Neural cell (in vitro differentiated cells): ENCODE results near the gene KIZ. TPM values are rescaled to one million over a fixed set of nuclear protein-coding genes. Genes with fewer than 3 reads are reported as not detected.
A peak's percentile ranks its signal among the peaks of the same experiment; 100 is the strongest.

Experiments used
- H2AFZ ChIP-seq: fragments of 200-600, 300-800 bp; sonication (generic), shearing (Covaris generic); 2 replicates; pipeline ENCODE4 v1.6.0; 2014; ENCODE audit warnings: low read depth, mild to moderate bottlenecking, antibody characterized with exemption, low read length, moderate library complexity
- H3F3A ChIP-seq: fragments of 200-600 bp; shearing (Covaris generic); 2 replicates; pipeline ENCODE4 v1.6.1; 2016; ENCODE audit warnings: mild to moderate bottlenecking, moderate library complexity, mixed read lengths, antibody characterized with exemption, low read length; ENCODE audit not compliant: insufficient read depth, poor library complexity, severe bottlenecking
- H3K27ac ChIP-seq: fragments of 200-600, 300-800 bp; sonication (generic), shearing (Covaris generic); 2 replicates; pipeline ENCODE4 v1.5.1; 2014; ENCODE audit warnings: mild to moderate bottlenecking, low read length, moderate library complexity
- H3K27me3 ChIP-seq: fragments of 300-800, 200-600 bp; sonication (generic), shearing (Covaris generic); 2 replicates; pipeline ENCODE4 v1.6.0; 2014; ENCODE audit warnings: mild to moderate bottlenecking, low read depth, low read length, moderate library complexity; ENCODE audit not compliant: insufficient read depth
- H3K36me3 ChIP-seq: fragments of 300-800, 200-600 bp; sonication (generic), shearing (Covaris generic); 2 replicates; pipeline ENCODE4 v1.5.1; 2014; ENCODE audit warnings: mild to moderate bottlenecking, antibody characterized with exemption, low read length, moderate library complexity; ENCODE audit not compliant: insufficient read depth
- H3K4me2 ChIP-seq: fragments of 300-800, 200-600 bp; sonication (generic), shearing (Covaris generic); 2 replicates; pipeline ENCODE4 v1.6.0; 2014; ENCODE audit warnings: mild to moderate bottlenecking, low read length
- H3K4me3 ChIP-seq: fragments of 300-800, 200-600 bp; sonication (generic), shearing (Covaris generic); 2 replicates; pipeline ENCODE4 v1.5.1; 2014; ENCODE audit warnings: mild to moderate bottlenecking, low read length, moderate library complexity
- H3K79me2 ChIP-seq: fragments of 200-600 bp; shearing (Covaris generic); replicated peaks from 2 replicates; pipeline ENCODE4 v1.6.0; 2014; ENCODE audit warnings: mild to moderate bottlenecking, low read length, moderate library complexity; ENCODE audit not compliant: insufficient read depth
- H3K9ac ChIP-seq: fragments of 300-800, 200-600 bp; sonication (generic), shearing (Covaris generic); 2 replicates; pipeline ENCODE4 v1.6.1; 2016; ENCODE audit warnings: mild to moderate bottlenecking, low read length, mixed read lengths
- H3K9me2 ChIP-seq: fragments of 200-600 bp; shearing (Covaris generic); 2 replicates; pipeline ENCODE4 v1.6.1; 2016; ENCODE audit warnings: mild to moderate bottlenecking, low read length, mixed read lengths; ENCODE audit not compliant: insufficient read depth
- H3K9me3 ChIP-seq: fragments of 200-600, 300-800 bp; sonication (generic), shearing (Covaris generic); 2 replicates; pipeline ENCODE4 v1.6.1; 2016; ENCODE audit warnings: mild to moderate bottlenecking, mixed run types, low read length, moderate library complexity, mixed read lengths
- H4K20me1 ChIP-seq: fragments of 200-600 bp; shearing (Covaris generic); 2 replicates; pipeline ENCODE4 v1.6.1; 2016; ENCODE audit warnings: mild to moderate bottlenecking, mixed run types; ENCODE audit not compliant: insufficient read depth
- EP300 ChIP-seq: fragments of 450-650 bp; conservative IDR thresholded peaks from 2 replicates; pipeline ENCODE4 v1.6.1; 2014; ENCODE audit warnings: antibody characterized with exemption, mild to moderate bottlenecking, moderate library complexity; ENCODE audit not compliant: poor library complexity, severe bottlenecking
- EZH2 ChIP-seq: fragments of 200-600, 300-800 bp; shearing (Covaris generic), sonication (generic); IDR thresholded peaks from 2 replicates; pipeline ENCODE4 v1.6.1; 2014; ENCODE audit warnings: antibody characterized with exemption, low read length, borderline replicate concordance, mild to moderate bottlenecking; ENCODE audit not compliant: insufficient read depth, poor library complexity, severe bottlenecking
- MXI1 ChIP-seq: fragments of 450-650 bp; conservative IDR thresholded peaks from 2 replicates; pipeline ENCODE4 v1.6.1; 2014; ENCODE audit warnings: antibody characterized with exemption, mild to moderate bottlenecking; ENCODE audit not compliant: poor library complexity, severe bottlenecking
- POLR2AphosphoS5 ChIP-seq: IDR thresholded peaks from 2 replicates; pipeline ENCODE4 v1.6.1; 2012
- RAD21 ChIP-seq: fragments of 450-650 bp; conservative IDR thresholded peaks from 2 replicates; pipeline ENCODE4 v1.6.1; 2014; ENCODE audit warnings: antibody characterized with exemption, mild to moderate bottlenecking, moderate library complexity
- SMC3 ChIP-seq: fragments of 450-650 bp; conservative IDR thresholded peaks from 2 replicates; pipeline ENCODE4 v1.6.1; 2014; ENCODE audit warnings: antibody characterized with exemption, mild to moderate bottlenecking, moderate library complexity; ENCODE audit not compliant: poor library complexity
- TAF1 ChIP-seq: IDR thresholded peaks from 2 replicates; pipeline ENCODE4 v1.6.1; 2012; ENCODE audit warnings: low read depth
- polyA plus RNA-seq: library from polyadenylated mRNA; depleted of rRNA; stranded (reverse); fragments of >200 nt; gene quantifications from 2 replicates; pipeline ENCODE4 v1.2.3, GENCODE V29; 2014
- TF ChIP-seq, protein P1 (sequence below): IDR thresholded peaks from 2 replicates; pipeline ENCODE4 v1.6.1; 2012; ENCODE audit warnings: borderline replicate concordance
- TF ChIP-seq, protein P2 (sequence below): fragments of 450-650 bp; IDR thresholded peaks from 2 replicates; pipeline ENCODE4 v1.5.1; 2014; ENCODE audit warnings: antibody characterized with exemption, mild to moderate bottlenecking, moderate library complexity; ENCODE audit not compliant: poor library complexity, severe bottlenecking

The KIZ gene
- polyA plus RNA-seq, 1 donor from 2014 or later = 3.6 TPM

DNA sequence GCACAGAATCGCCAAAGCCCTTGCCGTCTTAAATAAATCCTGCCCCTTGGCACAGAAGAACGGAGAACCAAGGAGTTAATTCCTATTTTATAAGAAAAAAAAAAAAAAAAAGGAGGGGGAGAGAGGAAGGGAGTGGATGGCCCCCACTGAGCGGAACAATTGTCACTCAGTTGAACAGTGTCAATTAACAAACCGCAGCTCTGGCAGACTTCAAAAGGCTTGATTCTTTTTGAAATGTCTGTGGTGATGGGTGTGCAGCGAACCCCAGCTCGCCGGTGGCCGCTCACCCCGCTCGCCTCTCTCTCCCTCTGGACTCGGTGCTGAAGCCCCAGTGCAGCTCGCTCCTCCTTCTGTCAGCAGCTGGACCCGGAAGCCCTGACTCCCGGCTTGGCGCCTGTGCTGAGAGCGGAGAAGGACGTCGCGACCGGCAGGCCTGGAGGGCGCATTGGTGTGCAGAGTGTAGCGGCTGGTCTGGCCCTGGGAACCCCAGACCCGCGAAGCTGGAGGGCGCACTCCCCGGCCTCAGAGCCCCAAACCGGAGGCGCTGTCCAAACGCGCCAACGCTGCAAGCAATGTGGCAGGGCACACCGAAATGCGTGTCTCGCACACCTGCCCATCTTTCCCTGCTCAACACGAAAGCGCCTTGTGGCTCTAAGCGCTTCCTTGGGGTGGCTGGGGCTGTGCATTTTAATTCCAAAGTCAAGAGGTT lies 23.1 kb upstream of the KIZ start:
- Histone ChIP-seq H3K9ac (no peak overlapping the region), H2AFZ (no peak overlapping the region), H3K4me3 (peak overlapping the region; percentile 27)

DNA sequence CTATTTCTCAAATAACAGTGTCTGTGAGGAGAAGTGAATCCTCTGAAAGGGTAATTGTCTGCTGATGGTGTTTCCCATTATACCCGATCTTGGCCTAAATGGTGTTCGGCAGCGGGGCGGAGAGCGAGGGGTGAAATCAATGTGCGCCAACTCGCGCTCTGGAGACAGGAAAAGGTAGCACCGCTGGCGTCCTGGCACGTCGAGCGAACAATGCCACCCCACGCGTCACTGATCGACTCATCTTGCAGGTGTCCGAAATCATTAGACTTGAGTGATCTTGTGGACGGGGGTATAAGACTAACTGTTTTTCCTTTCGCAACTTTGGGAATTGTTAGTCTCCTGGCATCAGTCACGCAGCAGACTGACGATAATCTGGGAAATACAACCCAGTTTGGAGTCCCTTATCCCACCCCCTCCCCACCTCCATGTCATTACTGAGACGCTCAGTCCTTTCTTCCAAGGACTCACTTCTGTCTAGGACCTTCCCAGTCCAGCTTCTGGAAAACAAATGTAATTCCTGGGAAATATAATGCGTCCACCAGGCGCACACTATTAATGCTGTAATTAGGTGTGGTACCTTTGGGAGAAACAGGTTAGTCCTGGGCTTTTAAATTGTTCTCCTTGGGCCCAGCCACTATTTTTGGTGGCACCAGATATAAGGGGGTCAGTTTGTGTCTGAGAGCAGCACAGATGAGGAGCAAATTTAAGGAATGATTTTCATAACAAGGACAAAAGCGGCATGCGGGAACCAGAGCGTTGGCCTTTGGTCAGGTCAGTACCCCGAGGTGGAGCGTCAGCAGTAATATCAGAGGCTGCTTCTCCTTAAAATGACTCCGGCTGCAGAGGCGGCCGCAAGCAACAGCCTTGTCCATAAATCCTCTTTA lies 22.1 kb upstream of the KIZ start:
- H3K9me2 ChIP-seq = no peaks in the 10 kb centered on the region
- no peak overlapping the region for H3K4me2 ChIP-seq
- H3K27ac ChIP-seq = no peak overlapping the region
- no peak overlapping the region for H2AFZ ChIP-seq
- no peaks in the 10 kb centered on the region for H3K9me3 ChIP-seq
- no peak overlapping the region for H3K4me3 ChIP-seq
- no peaks in the 10 kb centered on the region for H4K20me1 ChIP-seq
- TF ChIP-seq TAF1 = no peak
- TF ChIP-seq RAD21 = no peak
- TF ChIP-seq EZH2 = peak; percentile 83
- TF ChIP-seq SMC3 = no peak
- no peak for TF ChIP-seq MXI1
- H3K79me2 ChIP-seq = no peaks in the 10 kb centered on the region
- H3K27me3 ChIP-seq = peaks cover 100% of the 10 kb centered on the region
- H3K36me3 ChIP-seq = no peaks in the 10 kb centered on the region
- H3K9ac ChIP-seq = no peak overlapping the region
- peaks cover 4% of the 10 kb centered on the region for H3F3A ChIP-seq

More for the DNA sequence above, 23.1 kb upstream of the KIZ start:
- Histone ChIP-seq H3K9me2 (no peaks in the 10 kb centered on the region), H3F3A (peaks cover 4% of the 10 kb centered on the region), H3K9me3 (no peaks in the 10 kb centered on the region), H3K79me2 (no peaks in the 10 kb centered on the region), H4K20me1 (no peaks in the 10 kb centered on the region), H3K27ac (no peak overlapping the region), H3K4me2 (no peak overlapping the region), H3K27me3 (peaks cover 100% of the 10 kb centered on the region), H3K36me3 (no peaks in the 10 kb centered on the region)
- TF ChIP-seq EZH2 = peak; percentile 64
- TF ChIP-seq, protein P1, sequence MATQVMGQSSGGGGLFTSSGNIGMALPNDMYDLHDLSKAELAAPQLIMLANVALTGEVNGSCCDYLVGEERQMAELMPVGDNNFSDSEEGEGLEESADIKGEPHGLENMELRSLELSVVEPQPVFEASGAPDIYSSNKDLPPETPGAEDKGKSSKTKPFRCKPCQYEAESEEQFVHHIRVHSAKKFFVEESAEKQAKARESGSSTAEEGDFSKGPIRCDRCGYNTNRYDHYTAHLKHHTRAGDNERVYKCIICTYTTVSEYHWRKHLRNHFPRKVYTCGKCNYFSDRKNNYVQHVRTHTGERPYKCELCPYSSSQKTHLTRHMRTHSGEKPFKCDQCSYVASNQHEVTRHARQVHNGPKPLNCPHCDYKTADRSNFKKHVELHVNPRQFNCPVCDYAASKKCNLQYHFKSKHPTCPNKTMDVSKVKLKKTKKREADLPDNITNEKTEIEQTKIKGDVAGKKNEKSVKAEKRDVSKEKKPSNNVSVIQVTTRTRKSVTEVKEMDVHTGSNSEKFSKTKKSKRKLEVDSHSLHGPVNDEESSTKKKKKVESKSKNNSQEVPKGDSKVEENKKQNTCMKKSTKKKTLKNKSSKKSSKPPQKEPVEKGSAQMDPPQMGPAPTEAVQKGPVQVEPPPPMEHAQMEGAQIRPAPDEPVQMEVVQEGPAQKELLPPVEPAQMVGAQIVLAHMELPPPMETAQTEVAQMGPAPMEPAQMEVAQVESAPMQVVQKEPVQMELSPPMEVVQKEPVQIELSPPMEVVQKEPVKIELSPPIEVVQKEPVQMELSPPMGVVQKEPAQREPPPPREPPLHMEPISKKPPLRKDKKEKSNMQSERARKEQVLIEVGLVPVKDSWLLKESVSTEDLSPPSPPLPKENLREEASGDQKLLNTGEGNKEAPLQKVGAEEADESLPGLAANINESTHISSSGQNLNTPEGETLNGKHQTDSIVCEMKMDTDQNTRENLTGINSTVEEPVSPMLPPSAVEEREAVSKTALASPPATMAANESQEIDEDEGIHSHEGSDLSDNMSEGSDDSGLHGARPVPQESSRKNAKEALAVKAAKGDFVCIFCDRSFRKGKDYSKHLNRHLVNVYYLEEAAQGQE = no peak

DNA sequence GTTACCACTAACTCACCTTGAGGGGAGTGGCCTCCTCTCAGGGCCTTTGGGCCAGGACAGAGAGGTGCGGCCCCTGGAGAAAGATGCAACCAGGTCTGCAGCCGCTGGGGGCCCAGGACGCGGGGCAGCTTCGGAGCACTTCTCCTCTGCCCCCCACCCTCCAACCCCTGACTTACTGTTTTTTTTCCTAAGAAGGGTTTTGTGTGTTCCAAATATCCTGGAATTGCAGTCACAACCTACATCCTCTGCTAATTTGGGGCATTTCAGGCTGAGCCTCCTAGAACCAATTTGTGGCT lies 21.5 kb upstream of the KIZ start:
- Histone ChIP-seq H4K20me1 (no peaks in the 10 kb centered on the region), H3K4me3 (no peak overlapping the region)

More for the DNA sequence above, 21.5 kb upstream of the KIZ start:
- no peak overlapping the region for H3K9ac ChIP-seq
- H3K27me3 ChIP-seq = peaks cover 100% of the 10 kb centered on the region
- TF ChIP-seq, protein P1 = no peak
- TF ChIP-seq MXI1 (no peak), SMC3 (no peak), POLR2AphosphoS5 (no peak), RAD21 (no peak), EZH2 (no peak), TAF1 (no peak), EP300 (no peak)
- TF ChIP-seq, protein P2, sequence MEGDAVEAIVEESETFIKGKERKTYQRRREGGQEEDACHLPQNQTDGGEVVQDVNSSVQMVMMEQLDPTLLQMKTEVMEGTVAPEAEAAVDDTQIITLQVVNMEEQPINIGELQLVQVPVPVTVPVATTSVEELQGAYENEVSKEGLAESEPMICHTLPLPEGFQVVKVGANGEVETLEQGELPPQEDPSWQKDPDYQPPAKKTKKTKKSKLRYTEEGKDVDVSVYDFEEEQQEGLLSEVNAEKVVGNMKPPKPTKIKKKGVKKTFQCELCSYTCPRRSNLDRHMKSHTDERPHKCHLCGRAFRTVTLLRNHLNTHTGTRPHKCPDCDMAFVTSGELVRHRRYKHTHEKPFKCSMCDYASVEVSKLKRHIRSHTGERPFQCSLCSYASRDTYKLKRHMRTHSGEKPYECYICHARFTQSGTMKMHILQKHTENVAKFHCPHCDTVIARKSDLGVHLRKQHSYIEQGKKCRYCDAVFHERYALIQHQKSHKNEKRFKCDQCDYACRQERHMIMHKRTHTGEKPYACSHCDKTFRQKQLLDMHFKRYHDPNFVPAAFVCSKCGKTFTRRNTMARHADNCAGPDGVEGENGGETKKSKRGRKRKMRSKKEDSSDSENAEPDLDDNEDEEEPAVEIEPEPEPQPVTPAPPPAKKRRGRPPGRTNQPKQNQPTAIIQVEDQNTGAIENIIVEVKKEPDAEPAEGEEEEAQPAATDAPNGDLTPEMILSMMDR = no peak
- H3K9me3 ChIP-seq = no peaks in the 10 kb centered on the region
- no peaks in the 10 kb centered on the region for H3K36me3 ChIP-seq
- no peak overlapping the region for H3K4me2 ChIP-seq
- H2AFZ ChIP-seq = no peak overlapping the region
- no peaks in the 10 kb centered on the region for H3K79me2 ChIP-seq
- no peaks in the 10 kb centered on the region for H3K9me2 ChIP-seq
- H3K27ac ChIP-seq = no peak overlapping the region
- peaks cover 4% of the 10 kb centered on the region for H3F3A ChIP-seq
